ENCODE measurements around the gene SLC22A5. TPM values are rescaled to one million over a fixed set of nuclear protein-coding genes. Genes with fewer than 3 reads are reported as not detected.
"Not testable (repeated sequence)": the region's sequence is repeated elsewhere in the genome, so short reads cannot be mapped to it uniquely, and the experiment has no call there.

SLC22A5 gene
- total RNA-seq, 1 experiment from 2014 or later: 15.2 TPM

DNA sequence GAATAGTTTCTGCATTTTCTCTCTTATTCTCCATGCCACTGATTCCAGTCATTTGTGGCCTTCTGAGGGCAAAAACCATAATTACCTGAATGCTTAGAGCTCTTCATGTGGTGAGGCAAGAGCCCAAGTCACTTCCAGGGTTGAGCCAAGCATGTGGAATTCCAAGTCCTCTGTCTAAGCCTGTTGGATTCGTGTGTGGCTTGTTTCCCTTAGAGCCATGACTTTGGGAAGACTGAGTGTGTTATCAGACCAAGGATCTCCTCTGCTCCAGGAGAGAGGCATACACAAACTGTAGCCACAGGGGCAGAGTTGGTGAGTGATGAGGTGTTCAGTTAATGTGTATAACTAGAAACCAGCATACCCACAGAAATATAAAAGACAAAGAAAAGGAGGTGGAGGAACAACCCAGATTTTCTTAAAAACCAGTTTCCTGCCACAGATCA, 27.1 kb downstream of the SLC22A5 start:
- TF ChIP-seq, protein P1, sequence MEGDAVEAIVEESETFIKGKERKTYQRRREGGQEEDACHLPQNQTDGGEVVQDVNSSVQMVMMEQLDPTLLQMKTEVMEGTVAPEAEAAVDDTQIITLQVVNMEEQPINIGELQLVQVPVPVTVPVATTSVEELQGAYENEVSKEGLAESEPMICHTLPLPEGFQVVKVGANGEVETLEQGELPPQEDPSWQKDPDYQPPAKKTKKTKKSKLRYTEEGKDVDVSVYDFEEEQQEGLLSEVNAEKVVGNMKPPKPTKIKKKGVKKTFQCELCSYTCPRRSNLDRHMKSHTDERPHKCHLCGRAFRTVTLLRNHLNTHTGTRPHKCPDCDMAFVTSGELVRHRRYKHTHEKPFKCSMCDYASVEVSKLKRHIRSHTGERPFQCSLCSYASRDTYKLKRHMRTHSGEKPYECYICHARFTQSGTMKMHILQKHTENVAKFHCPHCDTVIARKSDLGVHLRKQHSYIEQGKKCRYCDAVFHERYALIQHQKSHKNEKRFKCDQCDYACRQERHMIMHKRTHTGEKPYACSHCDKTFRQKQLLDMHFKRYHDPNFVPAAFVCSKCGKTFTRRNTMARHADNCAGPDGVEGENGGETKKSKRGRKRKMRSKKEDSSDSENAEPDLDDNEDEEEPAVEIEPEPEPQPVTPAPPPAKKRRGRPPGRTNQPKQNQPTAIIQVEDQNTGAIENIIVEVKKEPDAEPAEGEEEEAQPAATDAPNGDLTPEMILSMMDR (conservative IDR thresholded peaks at IDR 0.05): no peak

DNA sequence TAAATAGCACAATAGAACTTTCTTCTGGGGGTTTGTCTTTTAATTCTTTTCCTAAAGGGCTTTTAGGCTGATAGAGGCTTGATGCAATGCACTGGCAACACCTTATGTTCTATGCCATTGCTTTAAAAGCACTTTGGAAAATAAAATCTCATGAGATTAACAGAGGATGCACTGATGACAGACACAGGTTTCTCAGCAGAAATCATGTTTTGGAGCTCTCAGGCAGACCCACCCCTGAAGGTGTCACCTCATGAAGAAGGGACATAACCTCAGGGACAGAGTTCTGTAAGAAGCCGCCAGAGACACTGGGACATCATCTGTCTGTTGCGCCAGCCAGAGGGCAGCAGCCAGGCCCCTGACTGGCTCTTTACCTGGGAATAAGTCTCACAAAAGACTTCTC, 27.7 kb downstream of the SLC22A5 start:
- H3K4me2 ChIP-seq: no peak overlapping the region
- TF ChIP-seq EZH2 (IDR thresholded peaks at IDR 0.05; ENCODE audit: low read depth): no peak
- TF ChIP-seq, protein P1 (conservative IDR thresholded peaks at IDR 0.05): no peak
- ChIA-PET POLR2A (ENCODE audit: unreplicated experiment) (no interaction called here), CTCF (no interaction called here)
- no peak overlapping the region for H3K27ac ChIP-seq
- no peaks in the 10 kb centered on the region for H4K20me1 ChIP-seq (ENCODE audit: insufficient read depth)
- intact Hi-C loops (cut with micrococcal nuclease; ENCODE audit: unreplicated experiment): no loop called here
- no peak overlapping the region for H3K4me3 ChIP-seq
- 0 out of 2 replicates have a peak, but pooled peaks cover 8% of the 10 kb centered on the region for H3K36me3 ChIP-seq (ENCODE audit: low read depth)
- no peaks in the 10 kb centered on the region for H3F3A ChIP-seq (ENCODE audit: insufficient read depth, low read depth)
- no peak overlapping the region for H2AFZ ChIP-seq
- no peaks in the 10 kb centered on the region for H3K4me1 ChIP-seq (replicated peaks; ENCODE audit: insufficient read depth)
- no peaks in the 10 kb centered on the region for H3K27me3 ChIP-seq (ENCODE audit: insufficient read depth, low read depth)
- BruUV-seq (replicated peaks): no TSS peak
- no peaks in the 10 kb centered on the region for H3K9me3 ChIP-seq (ENCODE audit: insufficient read depth, low read depth)
- no peaks in the 10 kb centered on the region for H3K79me2 ChIP-seq (ENCODE audit: low read depth)
- H3K9me2 ChIP-seq (ENCODE audit: insufficient read depth): no peaks in the 10 kb centered on the region
- DNase-seq: no peak

More for the DNA sequence above, 27.1 kb downstream of the SLC22A5 start:
- no peaks in the 10 kb centered on the region for H4K20me1 ChIP-seq (ENCODE audit: insufficient read depth)
- 0 out of 2 replicates have a peak, but pooled peaks cover 14% of the 10 kb centered on the region for H3K36me3 ChIP-seq (ENCODE audit: low read depth)
- POLR2A ChIA-PET (ENCODE audit: unreplicated experiment): no interaction called here
- no peak overlapping the region for H3K27ac ChIP-seq
- no peaks in the 10 kb centered on the region for H3F3A ChIP-seq (ENCODE audit: insufficient read depth, low read depth)
- H3K4me1 ChIP-seq (replicated peaks; ENCODE audit: insufficient read depth): no peaks in the 10 kb centered on the region
- BruUV-seq (replicated peaks): no TSS peak
- no peak overlapping the region for H2AFZ ChIP-seq
- no peaks in the 10 kb centered on the region for H3K27me3 ChIP-seq (ENCODE audit: insufficient read depth, low read depth)
- no peak overlapping the region for H3K4me3 ChIP-seq
- no peaks in the 10 kb centered on the region for H3K9me2 ChIP-seq (ENCODE audit: insufficient read depth)
- no peaks in the 10 kb centered on the region for H3K9me3 ChIP-seq (ENCODE audit: insufficient read depth, low read depth)
- DNase-seq: no peak
- intact Hi-C loops (cut with micrococcal nuclease; ENCODE audit: unreplicated experiment): no loop called here
- CTCF ChIA-PET: no interaction called here
- H3K4me2 ChIP-seq: no peak overlapping the region
- H3K79me2 ChIP-seq (ENCODE audit: low read depth): no peaks in the 10 kb centered on the region

DNA sequence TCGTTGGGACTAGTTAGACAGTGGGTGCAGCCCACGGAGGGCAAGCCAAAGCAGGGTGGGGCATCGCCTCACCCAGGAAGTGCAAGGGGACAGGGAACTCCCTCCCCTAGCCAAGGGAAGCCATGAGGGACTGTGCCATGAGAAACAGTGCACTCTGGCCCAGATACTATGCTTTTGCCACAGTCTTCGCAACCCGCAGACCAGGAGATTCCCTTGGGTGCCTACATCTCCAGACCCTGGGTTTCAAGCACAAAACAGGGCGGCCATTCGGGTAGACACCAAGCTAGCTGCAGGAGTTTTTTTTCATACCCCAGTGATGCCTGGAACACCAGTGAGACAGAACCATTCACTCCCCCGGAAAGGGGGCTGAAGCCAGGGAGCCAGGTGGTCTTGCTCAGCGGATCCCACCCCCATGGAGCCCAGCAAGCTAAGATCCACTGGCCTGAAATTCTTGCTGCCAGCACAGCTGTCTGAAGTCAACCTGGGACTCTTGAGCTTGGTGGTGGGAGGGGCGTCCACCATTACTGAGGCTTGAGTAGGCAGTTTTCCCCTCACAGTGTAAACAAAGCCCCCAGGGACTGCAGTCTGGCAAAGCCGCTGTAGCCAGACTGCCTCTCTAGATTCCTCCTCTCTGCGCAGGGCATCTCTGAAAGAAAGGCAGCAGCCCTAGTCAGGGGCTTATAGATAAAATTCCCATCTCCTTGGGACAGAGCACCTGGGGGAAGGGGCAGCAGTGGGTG, 28.6 kb downstream of the SLC22A5 start:
- H3K27ac ChIP-seq; H3K9me2 ChIP-seq (ENCODE audit: insufficient read depth); H3K4me3 ChIP-seq; POLR2A ChIA-PET (ENCODE audit: unreplicated experiment); BruUV-seq (replicated peaks); H4K20me1 ChIP-seq (ENCODE audit: insufficient read depth); H3K4me2 ChIP-seq; H3K4me1 ChIP-seq (replicated peaks; ENCODE audit: insufficient read depth); intact Hi-C loops (cut with micrococcal nuclease; ENCODE audit: unreplicated experiment); H3F3A ChIP-seq (ENCODE audit: insufficient read depth, low read depth); H3K9me3 ChIP-seq (ENCODE audit: insufficient read depth, low read depth); H3K27me3 ChIP-seq (ENCODE audit: insufficient read depth, low read depth); H3K79me2 ChIP-seq (ENCODE audit: low read depth); H3K36me3 ChIP-seq (ENCODE audit: low read depth); H2AFZ ChIP-seq; CTCF ChIA-PET; DNase-seq: not testable (repeated sequence)

DNA sequence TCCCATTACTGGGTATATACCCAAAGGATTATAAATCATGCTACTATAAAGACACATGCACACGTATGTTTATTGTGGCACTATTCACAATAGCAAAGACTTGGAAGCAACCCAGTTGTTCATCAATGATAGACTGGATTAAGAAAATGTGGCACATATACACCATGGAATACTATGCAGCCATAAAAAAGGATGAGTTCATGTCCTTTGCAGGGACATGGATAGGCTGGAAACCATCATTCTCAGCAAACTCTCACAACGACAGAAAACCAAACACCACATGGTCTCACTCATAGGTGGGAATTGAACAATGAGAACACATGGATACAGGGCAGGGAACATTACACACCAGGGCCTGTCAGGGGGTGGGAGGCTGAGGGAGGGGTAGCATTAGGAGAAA, 34.5 kb downstream of the SLC22A5 start:
- CTCF ChIA-PET; H2AFZ ChIP-seq; H3K4me3 ChIP-seq; H3F3A ChIP-seq (ENCODE audit: insufficient read depth, low read depth); intact Hi-C loops (cut with micrococcal nuclease; ENCODE audit: unreplicated experiment); H3K9me2 ChIP-seq (ENCODE audit: insufficient read depth); H3K27ac ChIP-seq; DNase-seq; H4K20me1 ChIP-seq (ENCODE audit: insufficient read depth); H3K79me2 ChIP-seq (ENCODE audit: low read depth); H3K36me3 ChIP-seq (ENCODE audit: low read depth); POLR2A ChIA-PET (ENCODE audit: unreplicated experiment); H3K9me3 ChIP-seq (ENCODE audit: insufficient read depth, low read depth); BruUV-seq (replicated peaks); H3K4me1 ChIP-seq (replicated peaks; ENCODE audit: insufficient read depth); H3K27me3 ChIP-seq (ENCODE audit: insufficient read depth, low read depth); H3K4me2 ChIP-seq: not testable (repeated sequence)
